Measurements from ENCODE around the gene EME1.
"Not testable (repeated sequence)": the region's sequence is repeated elsewhere in the genome, so short reads cannot be mapped to it uniquely, and the experiment has no call there.

Gene EME1

GRCh38 chr17:50406578-50406977 is 33.5 kb downstream of the EME1 start:
- DNase-seq = no peak

GRCh38 chr17:50407921-50408320 is 34.9 kb downstream of the EME1 start:
- no peak for TF ChIP-seq POLR2A (IDR thresholded peaks at IDR 0.05; ENCODE audit: low read length)
- no peak for TF ChIP-seq GATA1 (IDR thresholded peaks at IDR 0.05; ENCODE audit: low read depth, low read length)
- no peak for DNase-seq

More at GRCh38 chr17:50406578-50406977, 33.5 kb downstream of the EME1 start:
- TF ChIP-seq GATA1 (IDR thresholded peaks at IDR 0.05; ENCODE audit: low read depth, low read length) (no peak), POLR2A (IDR thresholded peaks at IDR 0.05; ENCODE audit: low read length) (no peak)

DNA sequence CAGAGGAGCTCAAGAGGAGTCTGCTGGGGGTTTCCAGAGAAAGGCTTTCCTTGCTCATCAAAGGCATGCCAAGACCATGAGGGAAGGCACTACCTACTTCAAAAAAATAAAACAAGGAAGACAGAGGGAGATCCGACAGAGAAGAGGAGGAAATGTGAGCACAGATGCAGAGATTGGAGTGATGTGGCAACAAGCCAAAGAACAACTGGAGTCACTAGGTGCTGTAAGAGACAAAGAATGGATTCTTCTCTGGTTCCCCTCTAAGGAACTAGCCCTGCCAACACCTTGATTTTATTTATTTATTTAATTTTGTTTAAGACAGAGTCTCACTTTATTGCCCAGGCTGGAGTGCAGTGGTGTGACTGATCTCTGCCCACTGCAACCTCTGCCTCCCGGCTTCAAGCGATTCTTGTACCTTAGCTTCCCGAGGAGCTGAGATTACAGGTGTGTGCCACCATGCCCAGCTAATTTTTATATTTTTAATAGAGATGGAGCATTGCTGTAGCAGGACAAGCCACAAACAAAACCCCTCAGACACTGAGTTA is 39.2 kb downstream of the EME1 start:
- TF ChIP-seq POLR2A (IDR thresholded peaks at IDR 0.05; ENCODE audit: low read length) = no peak
- DNase-seq = no peak

GRCh38 chr17:50414808-50415207 is 41.8 kb downstream of the EME1 start:
- DNase-seq = no peak
- TF ChIP-seq GATA1 (IDR thresholded peaks at IDR 0.05; ENCODE audit: low read depth, low read length) (no peak), POLR2A (IDR thresholded peaks at IDR 0.05; ENCODE audit: low read length) (no peak)

DNA sequence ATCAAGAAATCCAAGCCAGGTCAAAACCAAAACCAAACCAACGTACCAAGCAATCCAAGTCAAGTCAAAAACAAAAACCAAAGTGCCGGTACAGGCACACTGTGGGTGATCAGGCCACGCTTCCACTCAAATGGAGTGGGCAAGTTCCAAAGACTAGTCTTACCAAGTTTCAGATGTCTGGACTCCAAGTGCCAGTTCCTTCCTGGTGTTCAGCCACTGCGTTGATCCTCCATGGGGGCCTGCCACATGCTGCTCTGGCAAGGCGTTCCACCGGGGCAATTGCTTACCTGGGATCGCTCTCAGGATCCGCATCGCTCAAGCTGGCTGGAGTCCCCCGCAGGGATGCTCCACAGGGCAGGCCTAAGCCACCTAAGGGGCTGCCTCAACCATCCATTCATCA is 46.5 kb downstream of the EME1 start:
- not testable (repeated sequence) for DNase-seq

- TF ChIP-seq GATA1 (IDR thresholded peaks at IDR 0.05; ENCODE audit: low read depth, low read length) (no peak), POLR2A (IDR thresholded peaks at IDR 0.05; ENCODE audit: low read length) (no peak)
- peak in 1 of 2 experiments; percentile 17 for DNase-seq
Observed at GRCh38 chr17:50420419-50421112, 47.5 kb downstream of the EME1 start.

DNA sequence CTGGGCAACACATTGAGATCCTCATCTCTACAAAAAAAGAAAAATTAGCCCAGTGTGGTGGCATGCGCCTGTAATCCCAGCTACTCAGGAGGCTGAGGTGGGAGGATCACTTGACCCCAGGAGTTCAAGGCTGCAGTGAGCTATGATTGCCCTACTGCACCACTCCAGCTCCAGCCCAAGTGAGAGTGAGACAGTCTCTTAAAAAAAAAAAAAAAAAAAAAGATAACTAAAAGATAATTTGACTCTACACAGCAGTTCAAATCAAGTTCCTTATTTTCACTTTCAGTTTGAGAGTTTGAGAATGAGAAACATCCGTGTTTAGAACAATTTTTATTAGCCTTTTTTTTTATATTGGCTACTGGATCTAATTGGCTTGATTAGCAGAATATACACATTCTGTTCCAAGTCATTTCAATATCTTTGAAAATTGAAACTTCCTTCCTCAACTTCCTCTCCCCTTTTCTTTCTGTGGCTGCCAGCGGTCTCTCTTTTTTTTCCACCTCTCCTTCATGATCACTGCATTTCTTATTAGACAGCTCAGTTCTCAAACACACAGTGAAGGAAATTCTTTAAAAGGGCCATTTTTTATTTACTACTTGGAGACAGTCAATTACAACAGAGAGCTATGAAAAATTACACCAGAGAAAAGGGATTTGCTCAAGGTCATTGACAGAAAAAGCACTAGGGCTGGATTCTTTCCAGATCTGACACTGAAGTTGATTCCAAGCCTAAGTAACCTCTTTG is 48.5 kb downstream of the EME1 start:
- TF ChIP-seq GATA1 (IDR thresholded peaks at IDR 0.05; ENCODE audit: low read depth, low read length) (no peak), POLR2A (IDR thresholded peaks at IDR 0.05; ENCODE audit: low read length) (no peak)
- peak; percentile 54 to 57 for DNase-seq

GRCh38 chr17:50422738-50423137 is 49.7 kb downstream of the EME1 start:
- DNase-seq = no peak
- TF ChIP-seq POLR2A (IDR thresholded peaks at IDR 0.05; ENCODE audit: low read length) = no peak
- no peak for TF ChIP-seq GATA1 (IDR thresholded peaks at IDR 0.05; ENCODE audit: low read depth, low read length)

- peak; percentile 35 to 37 for DNase-seq
- TF ChIP-seq POLR2A (IDR thresholded peaks at IDR 0.05; ENCODE audit: low read length) = no peak
- TF ChIP-seq GATA1 (IDR thresholded peaks at IDR 0.05; ENCODE audit: low read depth, low read length) = no peak
Observed at GRCh38 chr17:50423553-50424159, 50.6 kb downstream of the EME1 start.

- no peak for DNase-seq
- TF ChIP-seq GATA1 (IDR thresholded peaks at IDR 0.05; ENCODE audit: low read depth, low read length) (no peak), POLR2A (IDR thresholded peaks at IDR 0.05; ENCODE audit: low read length) (no peak)
Observed at GRCh38 chr17:50424246-50424995, 51.4 kb downstream of the EME1 start.

DNA sequence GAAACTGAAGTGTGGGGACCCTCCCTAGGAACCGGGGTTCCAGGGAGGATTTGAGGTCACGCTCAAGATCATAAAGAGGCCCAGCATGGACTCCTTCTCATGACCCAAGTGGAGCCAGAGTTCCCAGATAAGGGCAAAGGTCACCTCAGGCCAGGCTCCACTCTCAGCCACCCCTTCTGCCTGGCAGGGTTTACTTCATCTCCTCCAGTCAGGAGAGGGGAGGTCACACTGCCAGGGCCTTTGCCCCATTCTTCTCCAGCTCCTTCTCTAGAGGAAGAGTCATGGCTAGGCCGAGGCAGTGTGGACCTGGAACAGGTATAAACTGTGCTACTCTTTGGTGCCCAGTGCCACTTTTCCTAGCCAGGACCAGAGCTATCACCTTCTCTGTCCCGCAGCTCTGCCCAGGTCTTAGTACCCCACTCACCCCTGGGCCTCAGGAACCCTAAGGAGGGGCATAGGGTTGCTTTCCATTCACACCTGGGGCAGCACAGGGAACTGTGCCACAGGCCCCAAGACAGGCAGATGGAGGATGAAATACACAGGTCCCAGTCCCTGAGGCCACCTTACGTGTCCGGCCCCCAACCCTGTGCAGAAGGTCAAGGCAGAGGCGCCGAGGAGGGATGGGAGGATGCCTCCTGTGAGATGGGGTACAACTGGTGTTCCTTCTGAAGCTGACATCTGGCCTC is 52.1 kb downstream of the EME1 start:
- DNase-seq = peak; percentile 26 to 31
- no peak for TF ChIP-seq POLR2A (IDR thresholded peaks at IDR 0.05; ENCODE audit: low read length)
- TF ChIP-seq GATA1 (IDR thresholded peaks at IDR 0.05; ENCODE audit: low read depth, low read length) = no peak

DNA sequence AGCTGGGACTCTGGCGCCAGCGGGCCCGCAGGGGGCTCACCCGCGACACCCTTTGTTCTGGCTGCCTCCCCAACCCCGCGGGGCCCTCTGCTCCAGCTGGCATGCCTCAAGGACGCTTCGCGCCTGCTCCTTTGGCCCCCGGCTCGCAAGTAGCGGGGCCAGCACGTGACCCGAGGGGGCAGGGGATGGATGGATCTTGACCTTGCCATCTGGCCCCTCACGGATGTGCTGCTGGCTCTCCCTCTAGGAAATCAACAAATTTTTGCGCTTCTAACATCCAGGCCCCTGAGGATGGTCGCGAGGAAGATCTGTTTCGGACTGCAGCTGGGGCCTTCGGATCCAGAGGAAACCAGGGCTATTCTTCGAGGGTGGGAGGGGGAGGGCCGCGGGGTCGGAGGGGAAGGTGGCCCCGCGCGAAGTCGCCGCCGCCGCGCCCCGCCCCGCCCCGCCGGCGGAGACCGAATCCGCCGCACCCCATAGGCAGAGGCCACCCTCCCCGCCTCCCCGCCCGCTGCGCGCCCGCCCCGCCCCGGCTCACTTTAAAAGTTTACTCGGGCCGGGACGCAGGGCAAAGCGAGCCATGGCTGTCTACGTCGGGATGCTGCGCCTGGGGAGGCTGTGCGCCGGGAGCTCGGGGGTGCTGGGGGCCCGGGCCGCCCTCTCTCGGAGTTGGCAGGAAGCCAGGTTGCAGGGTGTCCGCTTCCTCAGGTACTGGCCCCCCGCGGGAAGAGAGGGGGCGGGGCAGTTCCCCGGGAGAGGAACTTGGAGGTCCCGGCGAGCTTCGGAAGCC is 52.8 kb downstream of the EME1 start, which contains the start of gene ACSF2:
Gene ACSF2 (plus strand): TSS at position 537 of the 790 bp plus-strand sequence. CDS start 44 bp downstream, at position 581.
- DNase-seq = peak; percentile 71 to 79
- no peak for TF ChIP-seq POLR2A (IDR thresholded peaks at IDR 0.05; ENCODE audit: low read length)
- no peak for TF ChIP-seq GATA1 (IDR thresholded peaks at IDR 0.05; ENCODE audit: low read depth, low read length)

GRCh38 chr17:50426472-50426782 is 53.4 kb downstream of the EME1 start:
- TF ChIP-seq POLR2A (IDR thresholded peaks at IDR 0.05; ENCODE audit: low read length) (no peak), GATA1 (IDR thresholded peaks at IDR 0.05; ENCODE audit: low read depth, low read length) (no peak)
- no peak for DNase-seq

Data from erythroblast (primary cell).